ENCODE results near the gene ZNF74.
"Not testable (repeated sequence)": the region's sequence is repeated elsewhere in the genome, so short reads cannot be mapped to it uniquely, and the experiment has no call there.

The ZNF74 gene

GRCh38 chr22:20393705-20394476, at the start of gene ZNF74:
Gene ZNF74 (plus strand): TSS chr22:20394151. CDS start chr22:20394629, 478 bp downstream.
- DNase-seq (ENCODE audit: low read depth), result peak; percentile 69

- not testable (repeated sequence) for DNase-seq (ENCODE audit: low read depth)
Observed at GRCh38 chr22:20346553-20346952, 47.4 kb upstream of the ZNF74 start.

- DNase-seq (ENCODE audit: low read depth), result not testable (repeated sequence)
Observed at GRCh38 chr22:20352536-20352935, 41.4 kb upstream of the ZNF74 start.

GRCh38 chr22:20354238-20354975, 39.5 kb upstream of the ZNF74 start:
- no peak for DNase-seq (ENCODE audit: low read depth)

- DNase-seq (ENCODE audit: low read depth), result not testable (repeated sequence)
Observed at GRCh38 chr22:20355939-20356636, 37.9 kb upstream of the ZNF74 start.

GRCh38 chr22:20356906-20357305, 37.0 kb upstream of the ZNF74 start:
- DNase-seq (ENCODE audit: low read depth), result not testable (repeated sequence)

GRCh38 chr22:20357967-20358366, 36.0 kb upstream of the ZNF74 start:
- DNase-seq (ENCODE audit: low read depth), result not testable (repeated sequence)

- DNase-seq (ENCODE audit: low read depth), result not testable (repeated sequence)
Observed at GRCh38 chr22:20358503-20359239, 35.3 kb upstream of the ZNF74 start.

- DNase-seq (ENCODE audit: low read depth), result not testable (repeated sequence)
Observed at GRCh38 chr22:20360261-20360660, 33.7 kb upstream of the ZNF74 start.

GRCh38 chr22:20360866-20361751, 32.8 kb upstream of the ZNF74 start:
- not testable (repeated sequence) for DNase-seq (ENCODE audit: low read depth)

- DNase-seq (ENCODE audit: low read depth), result not testable (repeated sequence)
Observed at GRCh38 chr22:20361752-20362229, 32.2 kb upstream of the ZNF74 start.

GRCh38 chr22:20362403-20362802, 31.5 kb upstream of the ZNF74 start:
- DNase-seq (ENCODE audit: low read depth), result not testable (repeated sequence)

GRCh38 chr22:20364335-20365260, 29.4 kb upstream of the ZNF74 start:
- not testable (repeated sequence) for DNase-seq (ENCODE audit: low read depth)

GRCh38 chr22:20366841-20367240, 27.1 kb upstream of the ZNF74 start:
- DNase-seq (ENCODE audit: low read depth), result not testable (repeated sequence)

- DNase-seq (ENCODE audit: low read depth), result not testable (repeated sequence)
Observed at GRCh38 chr22:20368875-20369274, 25.1 kb upstream of the ZNF74 start.

- DNase-seq (ENCODE audit: low read depth), result not testable (repeated sequence)
Observed at GRCh38 chr22:20371687-20372086, 22.3 kb upstream of the ZNF74 start.

GRCh38 chr22:20372406-20372854, 21.5 kb upstream of the ZNF74 start:
- DNase-seq (ENCODE audit: low read depth), result not testable (repeated sequence)

- not testable (repeated sequence) for DNase-seq (ENCODE audit: low read depth)
Observed at GRCh38 chr22:20373195-20373706, 20.7 kb upstream of the ZNF74 start.

GRCh38 chr22:20374130-20374529, 19.8 kb upstream of the ZNF74 start:
- DNase-seq (ENCODE audit: low read depth), result not testable (repeated sequence)
